B cell (primary cell): ENCODE data around the gene DLGAP4.

Experiments used
- CTCF ChIP-seq: fragments of 200-600 bp; IDR thresholded peaks from one replicate; pipeline ENCODE4 v1.8.0; 2022; ENCODE audit warnings: antibody characterized with exemption, mild to moderate bottlenecking
- EZH2 ChIP-seq: IDR thresholded peaks from 2 replicates; pipeline ENCODE4 v1.6.1; 2012; ENCODE audit warnings: borderline replicate concordance, low read depth, mild to moderate bottlenecking, moderate library complexity, low read length; ENCODE audit not compliant: insufficient read depth, poor library complexity, severe bottlenecking

GRCh38 chr20:36378686-36379085, 72.5 kb downstream of the DLGAP4 start:
- TF ChIP-seq CTCF = no peak
- no peak for TF ChIP-seq EZH2
